Cardiac fibroblast (primary cell): Measurements from ENCODE around the gene SLC9A6.

Source experiments
- DNase-seq, 2 donors: peaks; one replicate each; pipeline versions ENCODE4 v3.0.0 to v3.0.0-alpha.2; 2010; ENCODE audit warnings: low read depth in 2 of 2
- H3K4me3 ChIP-seq, 2 donors: replicated peaks in 1 of 2; 1 replicate in 1 of 2; 2 replicates in 1 of 2; pipeline ENCODE4 v1.5.1; 2011; ENCODE audit warnings: low read depth in 2 of 2, low read length in 2 of 2, mild to moderate bottlenecking in 2 of 2, moderate library complexity in 1 of 2
- TF ChIP-seq, protein P1 (sequence below): IDR thresholded peaks from one replicate; pipeline ENCODE4 v1.5.1; 2011; ENCODE audit warnings: low read depth, mild to moderate bottlenecking, low read length, inconsistent platforms

SLC9A6 gene

DNA sequence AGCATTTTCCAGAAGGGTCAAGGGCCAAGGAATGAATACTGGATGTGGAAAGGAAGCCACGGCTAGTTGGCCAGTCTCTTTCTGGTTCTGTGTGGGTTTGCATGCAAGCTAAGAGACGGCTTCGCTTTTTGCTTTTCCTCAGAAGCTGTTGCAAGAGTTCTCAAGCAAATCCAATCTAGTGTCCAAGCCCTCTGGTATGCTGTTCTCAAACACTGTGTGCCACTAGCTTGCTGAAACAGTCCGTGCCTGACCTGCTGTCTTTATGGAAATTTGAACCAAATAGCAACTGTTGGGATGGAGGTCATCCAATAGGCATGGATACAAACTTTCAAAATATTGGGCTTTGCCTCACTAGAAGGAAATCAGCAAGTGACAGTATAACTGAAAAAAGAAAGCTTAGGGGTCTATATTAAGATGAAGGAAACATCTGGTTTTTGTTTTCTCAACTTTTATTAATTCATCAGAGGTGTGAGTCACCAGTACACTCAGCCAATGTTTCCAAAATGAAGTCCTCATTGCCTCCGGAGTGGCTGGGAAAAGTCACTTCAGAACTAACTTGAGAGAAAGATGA lies 70.5 kb downstream of the SLC9A6 start:
- TF ChIP-seq, protein P1, sequence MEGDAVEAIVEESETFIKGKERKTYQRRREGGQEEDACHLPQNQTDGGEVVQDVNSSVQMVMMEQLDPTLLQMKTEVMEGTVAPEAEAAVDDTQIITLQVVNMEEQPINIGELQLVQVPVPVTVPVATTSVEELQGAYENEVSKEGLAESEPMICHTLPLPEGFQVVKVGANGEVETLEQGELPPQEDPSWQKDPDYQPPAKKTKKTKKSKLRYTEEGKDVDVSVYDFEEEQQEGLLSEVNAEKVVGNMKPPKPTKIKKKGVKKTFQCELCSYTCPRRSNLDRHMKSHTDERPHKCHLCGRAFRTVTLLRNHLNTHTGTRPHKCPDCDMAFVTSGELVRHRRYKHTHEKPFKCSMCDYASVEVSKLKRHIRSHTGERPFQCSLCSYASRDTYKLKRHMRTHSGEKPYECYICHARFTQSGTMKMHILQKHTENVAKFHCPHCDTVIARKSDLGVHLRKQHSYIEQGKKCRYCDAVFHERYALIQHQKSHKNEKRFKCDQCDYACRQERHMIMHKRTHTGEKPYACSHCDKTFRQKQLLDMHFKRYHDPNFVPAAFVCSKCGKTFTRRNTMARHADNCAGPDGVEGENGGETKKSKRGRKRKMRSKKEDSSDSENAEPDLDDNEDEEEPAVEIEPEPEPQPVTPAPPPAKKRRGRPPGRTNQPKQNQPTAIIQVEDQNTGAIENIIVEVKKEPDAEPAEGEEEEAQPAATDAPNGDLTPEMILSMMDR = no peak
- no peak overlapping the region for H3K4me3 ChIP-seq
- DNase-seq = peak; percentile 82

DNA sequence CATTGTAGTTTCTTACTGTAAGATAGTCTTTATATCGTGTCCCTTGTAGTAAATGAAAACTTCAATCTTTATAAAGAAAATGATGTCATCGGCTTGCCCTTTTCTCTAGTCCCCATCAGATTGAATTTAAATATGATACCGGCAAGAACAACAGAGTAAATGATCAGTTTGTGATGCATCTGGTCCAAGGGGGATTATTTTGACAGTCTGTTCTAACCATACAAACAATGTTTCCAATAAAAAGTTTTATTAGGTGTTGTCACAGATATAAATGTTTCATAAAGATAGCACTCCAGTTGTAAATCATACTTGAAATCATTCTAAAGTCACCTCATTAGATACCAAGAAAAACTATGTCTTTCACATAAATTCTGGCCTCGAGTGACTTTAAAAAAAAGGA lies 72.3 kb downstream of the SLC9A6 start:
- TF ChIP-seq, protein P1 = no peak
- no peak overlapping the region for H3K4me3 ChIP-seq
- DNase-seq = no peak

DNA sequence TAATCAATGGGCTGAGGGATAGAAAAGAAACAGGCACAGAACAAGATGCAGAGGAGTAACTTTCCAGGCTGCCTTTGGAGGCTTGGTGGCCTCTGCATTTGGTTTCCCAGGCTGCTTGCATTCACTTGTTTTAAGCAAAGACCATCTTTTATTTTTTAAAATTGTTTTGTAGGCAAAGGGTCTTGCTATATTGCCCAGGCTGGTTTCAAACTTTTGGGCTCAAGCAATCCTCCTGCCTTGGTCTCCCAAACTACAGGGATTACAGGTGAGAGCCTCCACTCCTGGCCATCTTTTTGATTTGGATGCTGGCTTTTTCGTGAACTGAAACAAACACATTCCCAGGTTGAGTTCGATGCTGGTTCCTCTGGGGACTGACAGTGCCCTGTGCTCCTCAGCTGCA lies 74.1 kb downstream of the SLC9A6 start:
- no peak for DNase-seq

DNA sequence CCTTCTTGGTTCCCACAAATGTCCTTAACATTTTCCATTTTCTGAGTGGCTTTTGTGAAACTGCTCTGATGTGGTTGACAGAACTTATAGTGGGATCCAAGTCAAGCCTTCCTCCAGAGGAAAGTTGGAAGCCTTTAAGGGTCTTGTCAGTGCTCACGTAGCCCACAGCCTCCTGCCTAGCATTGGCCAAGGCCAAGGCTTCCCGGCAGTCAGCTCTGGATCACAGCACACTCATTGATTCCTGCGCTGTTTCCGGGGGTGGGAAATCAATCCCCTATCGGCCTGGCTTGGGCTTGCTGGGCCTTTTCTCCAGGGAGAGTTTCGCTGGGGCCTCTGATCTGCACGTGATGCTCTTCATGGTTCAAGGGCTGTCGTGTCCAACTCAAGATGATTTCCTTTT lies 76.1 kb downstream of the SLC9A6 start:
- no peak for DNase-seq
- TF ChIP-seq, protein P1 = no peak
- no peak overlapping the region for H3K4me3 ChIP-seq

More for the DNA sequence above, 74.1 kb downstream of the SLC9A6 start:
- TF ChIP-seq, protein P1 = no peak
- H3K4me3 ChIP-seq = no peak overlapping the region

DNA sequence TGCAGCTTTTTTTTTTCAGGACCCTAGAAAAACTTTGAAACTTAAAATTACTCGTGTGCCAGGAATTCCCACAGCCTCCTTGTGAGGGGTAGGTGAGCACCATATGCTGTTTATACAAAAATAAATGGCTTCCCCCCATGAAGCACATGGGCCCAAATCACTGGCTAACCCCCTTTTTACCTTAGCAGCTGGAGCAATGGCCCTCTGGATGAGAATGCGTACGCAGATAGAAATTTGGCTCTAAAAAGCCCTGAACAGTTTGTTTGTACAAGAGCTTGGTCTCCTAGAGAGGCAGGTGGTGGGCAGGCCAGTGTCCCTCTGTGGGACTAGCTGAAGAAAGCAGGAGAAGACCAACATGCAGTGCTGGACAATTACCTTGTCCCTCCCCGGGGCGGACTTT lies 76.5 kb downstream of the SLC9A6 start:
- DNase-seq = no peak
- no peak overlapping the region for H3K4me3 ChIP-seq
- TF ChIP-seq, protein P1 = no peak

DNA sequence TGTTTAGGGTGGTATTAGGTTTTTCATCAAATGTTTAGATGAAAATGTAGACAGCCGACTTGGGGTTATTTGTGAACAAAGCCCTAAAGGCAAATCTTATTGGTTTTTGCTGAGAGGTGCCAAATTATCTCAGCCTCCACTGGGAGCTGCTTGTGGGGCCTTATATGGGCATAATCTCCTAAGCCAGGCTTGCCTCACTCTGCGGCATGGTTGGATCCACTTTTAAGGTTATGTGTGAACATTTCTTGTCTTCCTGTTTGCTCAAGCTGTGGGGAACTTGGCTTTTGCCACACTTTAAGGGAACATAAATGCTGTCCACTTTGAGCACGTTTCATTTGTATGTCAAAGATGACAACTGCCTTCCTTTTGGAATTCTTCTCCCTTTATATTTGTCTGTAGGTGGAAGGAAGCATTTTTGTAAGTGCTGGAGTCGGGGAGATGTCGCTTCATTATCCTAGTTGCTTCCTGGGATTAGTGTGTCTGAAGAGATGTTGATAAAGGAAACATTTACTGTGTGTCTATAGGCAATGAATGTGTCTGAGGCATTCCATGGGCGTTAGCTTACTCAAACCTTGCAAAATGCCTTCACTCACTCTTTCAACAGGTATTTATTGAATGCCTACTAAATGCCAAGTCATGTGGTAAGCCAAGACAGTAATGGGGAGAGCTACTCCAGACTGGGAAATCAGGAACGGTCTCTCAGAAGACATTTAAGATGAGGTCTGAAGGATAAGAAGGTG lies 78.3 kb downstream of the SLC9A6 start:
- TF ChIP-seq, protein P1 = no peak
- H3K4me3 ChIP-seq = no peak overlapping the region
- DNase-seq = peak; percentile 64 to 65
